ENCODE data around the gene CTNNA1.
"Not testable (repeated sequence)": the region's sequence is repeated elsewhere in the genome, so short reads cannot be mapped to it uniquely, and the experiment has no call there.

Gene CTNNA1

DNA sequence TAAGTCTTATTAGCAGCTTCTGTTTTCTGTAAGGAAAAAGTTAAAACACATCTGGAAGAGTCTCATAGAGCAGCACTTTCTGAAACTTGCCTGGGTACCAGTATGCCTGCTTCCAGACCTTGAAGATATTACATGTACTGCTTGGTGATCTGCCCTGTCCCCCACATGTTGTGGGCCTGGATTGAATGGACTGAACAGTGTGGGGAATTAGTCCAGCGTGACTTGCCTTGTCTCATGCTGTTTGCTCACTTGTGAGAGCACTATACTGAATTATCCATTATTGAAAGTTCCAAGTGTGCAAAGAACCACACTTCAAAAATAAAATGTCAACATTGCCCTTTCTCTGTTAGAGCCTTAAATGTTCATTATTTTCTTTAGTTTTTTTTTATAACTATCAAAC, 8.9 kb downstream of the CTNNA1 start:
- FAIRE-seq (no peak), DNase-seq (ENCODE audit: insufficient read length, low spot score) (no peak)
- TF ChIP-seq, protein P1, sequence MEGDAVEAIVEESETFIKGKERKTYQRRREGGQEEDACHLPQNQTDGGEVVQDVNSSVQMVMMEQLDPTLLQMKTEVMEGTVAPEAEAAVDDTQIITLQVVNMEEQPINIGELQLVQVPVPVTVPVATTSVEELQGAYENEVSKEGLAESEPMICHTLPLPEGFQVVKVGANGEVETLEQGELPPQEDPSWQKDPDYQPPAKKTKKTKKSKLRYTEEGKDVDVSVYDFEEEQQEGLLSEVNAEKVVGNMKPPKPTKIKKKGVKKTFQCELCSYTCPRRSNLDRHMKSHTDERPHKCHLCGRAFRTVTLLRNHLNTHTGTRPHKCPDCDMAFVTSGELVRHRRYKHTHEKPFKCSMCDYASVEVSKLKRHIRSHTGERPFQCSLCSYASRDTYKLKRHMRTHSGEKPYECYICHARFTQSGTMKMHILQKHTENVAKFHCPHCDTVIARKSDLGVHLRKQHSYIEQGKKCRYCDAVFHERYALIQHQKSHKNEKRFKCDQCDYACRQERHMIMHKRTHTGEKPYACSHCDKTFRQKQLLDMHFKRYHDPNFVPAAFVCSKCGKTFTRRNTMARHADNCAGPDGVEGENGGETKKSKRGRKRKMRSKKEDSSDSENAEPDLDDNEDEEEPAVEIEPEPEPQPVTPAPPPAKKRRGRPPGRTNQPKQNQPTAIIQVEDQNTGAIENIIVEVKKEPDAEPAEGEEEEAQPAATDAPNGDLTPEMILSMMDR (IDR thresholded peaks at IDR 0.05; ENCODE audit: insufficient read depth, missing control alignments): no peak

DNA sequence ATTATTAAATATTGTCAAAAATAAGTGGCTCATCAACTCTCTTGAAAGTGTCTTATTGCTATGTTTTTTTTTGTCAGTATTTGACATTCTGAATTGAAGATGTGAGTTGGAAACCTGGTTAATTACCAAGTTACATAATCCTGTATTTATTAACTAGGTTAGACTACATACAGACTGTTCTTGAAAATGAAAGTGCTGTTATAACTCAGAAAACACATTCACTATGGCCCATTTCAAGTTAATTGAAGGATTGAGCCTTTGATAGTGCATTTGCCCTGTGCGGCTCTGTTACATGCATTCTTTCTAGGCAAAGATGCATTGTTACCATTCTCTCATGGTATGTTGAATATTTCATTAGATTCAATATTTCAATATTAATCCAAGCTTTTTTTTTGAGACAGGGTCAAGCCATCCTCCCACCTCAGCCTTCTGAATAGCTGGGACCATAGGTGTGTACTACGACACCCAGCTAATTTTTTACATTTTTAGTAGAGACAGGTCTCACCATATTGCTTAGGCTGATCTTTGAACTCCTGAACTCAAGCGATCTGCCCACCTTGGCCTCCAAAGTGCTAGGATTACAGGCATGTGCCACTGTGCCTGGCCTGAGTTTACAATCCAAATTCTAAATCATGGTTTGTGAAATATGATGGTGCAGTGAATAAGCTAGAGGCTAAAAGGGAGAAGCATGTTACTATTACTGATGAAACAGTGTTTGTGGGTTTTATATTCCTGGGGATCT, 10.0 kb downstream of the CTNNA1 start:
- TF ChIP-seq, protein P1 (IDR thresholded peaks at IDR 0.05; ENCODE audit: insufficient read depth, missing control alignments): no peak
- FAIRE-seq: no peak
- DNase-seq (ENCODE audit: insufficient read length, low spot score): no peak

DNA sequence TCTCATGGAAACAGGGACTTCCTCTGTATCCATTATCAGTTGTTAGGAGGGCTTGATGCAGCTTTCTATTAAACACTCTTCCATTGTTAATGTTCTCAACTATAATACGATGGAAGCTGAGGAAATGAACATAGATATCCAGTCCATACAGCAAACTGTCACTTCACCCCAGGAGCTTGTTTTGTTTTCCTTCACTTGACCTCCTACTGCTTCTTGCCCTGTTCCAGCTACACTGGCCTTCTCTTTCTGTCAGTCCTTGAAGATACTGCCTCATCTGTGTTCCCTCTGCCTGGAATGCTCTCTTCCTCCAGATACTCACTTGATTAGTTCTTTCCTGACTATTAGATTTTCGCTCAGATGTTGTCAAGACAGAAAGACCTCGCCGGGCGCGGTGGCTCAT, 17.1 kb downstream of the CTNNA1 start:
- TF ChIP-seq, protein P1 (IDR thresholded peaks at IDR 0.05; ENCODE audit: insufficient read depth, missing control alignments): no peak
- DNase-seq (ENCODE audit: insufficient read length, low spot score) (no peak), FAIRE-seq (no peak)

DNA sequence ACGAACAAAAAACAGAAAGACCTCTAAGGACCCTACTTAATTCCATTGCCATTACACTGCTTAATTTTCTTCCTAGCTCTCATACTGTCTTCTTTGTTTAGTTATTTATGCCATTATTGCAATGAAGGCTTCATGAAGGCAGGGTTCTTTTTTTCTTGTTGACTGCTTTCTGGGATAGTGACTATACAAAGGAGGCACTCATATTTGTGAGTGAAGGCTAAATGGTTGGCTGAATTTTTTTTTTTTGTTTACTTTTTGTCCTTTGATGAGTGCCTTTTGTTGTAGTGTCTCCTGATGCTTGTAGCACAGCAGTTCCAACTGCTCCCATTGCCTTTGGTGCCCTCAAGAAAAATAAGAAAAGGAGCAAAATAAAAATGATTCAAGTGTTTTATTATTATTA, 17.8 kb downstream of the CTNNA1 start:
- TF ChIP-seq, protein P1 (IDR thresholded peaks at IDR 0.05; ENCODE audit: insufficient read depth, missing control alignments): no peak
- no peak for DNase-seq (ENCODE audit: insufficient read length, low spot score)
- FAIRE-seq: no peak

DNA sequence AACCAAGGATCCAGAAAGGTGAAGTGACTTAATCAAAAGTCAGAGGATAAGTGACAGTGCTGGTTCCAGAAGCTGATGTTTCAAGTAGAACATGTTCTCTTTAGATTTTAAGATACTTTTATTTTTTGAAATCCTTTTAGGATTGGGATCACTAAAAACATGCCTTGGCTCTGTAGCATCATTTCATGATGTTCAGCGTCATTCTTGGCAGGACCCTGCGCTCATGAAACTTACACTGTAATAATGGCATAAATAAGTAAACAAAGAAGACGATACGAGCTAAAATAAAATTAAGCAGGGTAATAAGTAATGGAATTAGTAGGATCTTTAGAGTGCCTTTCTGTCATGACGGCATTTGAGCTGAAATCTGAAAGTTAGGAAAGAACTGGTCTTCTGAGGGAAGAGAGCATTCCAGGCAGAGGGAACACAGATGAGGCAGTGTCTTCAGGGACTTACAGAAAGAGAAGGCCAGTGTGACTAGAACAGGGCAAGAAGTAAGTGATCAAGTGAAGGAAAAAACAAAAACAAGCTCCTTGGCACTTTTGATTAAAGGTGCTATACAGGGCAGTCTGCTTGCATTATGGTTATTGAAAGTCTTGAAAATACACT, 19.9 kb downstream of the CTNNA1 start:
- FAIRE-seq: no peak

DNA sequence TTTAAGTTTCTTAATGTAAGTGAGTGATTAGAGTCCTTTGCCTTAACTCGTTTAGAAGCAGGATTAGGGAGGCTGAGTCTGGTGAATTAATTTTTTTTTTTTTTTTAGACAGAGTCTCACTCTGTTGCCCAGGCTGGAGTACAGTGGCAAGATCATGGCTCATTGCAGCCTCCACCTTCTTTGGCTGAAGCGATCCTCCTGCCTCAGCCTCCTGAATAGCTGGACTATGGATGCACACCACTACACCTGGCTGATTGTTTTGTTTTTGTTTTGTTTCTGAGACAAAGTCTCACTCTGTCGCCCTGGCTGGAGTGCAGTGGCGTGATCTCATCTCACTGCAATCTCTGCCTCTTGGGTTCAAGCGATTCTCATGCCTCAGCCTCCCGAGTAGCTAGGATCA, 20.4 kb downstream of the CTNNA1 start:
- FAIRE-seq; DNase-seq (ENCODE audit: insufficient read length, low spot score): not testable (repeated sequence)

More for the DNA sequence above, 19.9 kb downstream of the CTNNA1 start:
- no peak for DNase-seq (ENCODE audit: insufficient read length, low spot score)
- TF ChIP-seq, protein P1 (IDR thresholded peaks at IDR 0.05; ENCODE audit: insufficient read depth, missing control alignments): no peak

DNA sequence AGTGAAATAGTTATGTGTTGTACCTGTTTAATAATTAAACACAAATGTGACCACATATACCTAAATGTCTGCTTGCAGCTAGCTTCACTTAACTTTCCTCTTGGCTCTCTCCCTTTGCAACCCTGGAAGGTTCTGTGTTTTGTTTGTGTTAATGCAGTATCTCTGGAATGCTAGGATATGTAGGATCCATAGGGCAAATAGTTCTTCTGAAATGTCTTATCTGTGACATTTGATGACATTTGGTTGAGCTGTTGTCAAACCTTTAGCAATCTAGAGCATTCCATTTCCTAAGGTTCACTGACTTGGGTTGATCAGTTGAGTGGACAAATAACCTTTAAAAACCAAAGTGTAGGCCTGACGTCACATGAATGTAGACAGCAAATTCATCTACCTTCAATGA, 21.8 kb downstream of the CTNNA1 start:
- DNase-seq (ENCODE audit: insufficient read length, low spot score) (no peak), FAIRE-seq (no peak)
- TF ChIP-seq, protein P1 (IDR thresholded peaks at IDR 0.05; ENCODE audit: insufficient read depth, missing control alignments): no peak

Measured in D721Med (cell line).